ENCODE data around the gene SLC16A1.
"Not testable (repeated sequence)": the region's sequence is repeated elsewhere in the genome, so short reads cannot be mapped to it uniquely, and the experiment has no call there.

Gene SLC16A1

GRCh38 chr1:112964347-112964746 lies 8.4 kb upstream of the SLC16A1 start:
- no peak for DNase-seq (ENCODE audit: low read depth, low spot score)

- no peak for DNase-seq (ENCODE audit: low read depth, low spot score)
Observed at GRCh38 chr1:112961072-112961471, 5.1 kb upstream of the SLC16A1 start.

DNA sequence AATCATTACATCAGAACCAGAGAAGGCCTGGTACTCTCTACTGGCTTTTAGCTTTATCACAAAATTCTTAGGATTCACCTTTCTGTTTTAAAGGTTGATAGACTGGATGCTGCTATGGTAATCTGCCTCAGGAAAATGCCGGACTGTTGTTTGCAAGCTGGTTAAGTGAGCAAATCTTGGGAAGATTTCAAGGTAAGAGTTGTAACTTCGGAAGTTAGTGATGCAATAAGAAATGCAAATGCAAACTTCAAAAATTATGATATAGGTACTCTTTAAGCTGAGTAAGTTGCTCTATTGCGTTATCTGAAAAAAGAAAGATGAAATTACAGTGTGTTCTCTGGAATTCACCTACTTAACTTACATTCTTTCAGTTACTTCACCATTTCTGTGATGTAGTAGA lies 4.4 kb upstream of the SLC16A1 start:
- DNase-seq (ENCODE audit: low read depth, low spot score): no peak

DNA sequence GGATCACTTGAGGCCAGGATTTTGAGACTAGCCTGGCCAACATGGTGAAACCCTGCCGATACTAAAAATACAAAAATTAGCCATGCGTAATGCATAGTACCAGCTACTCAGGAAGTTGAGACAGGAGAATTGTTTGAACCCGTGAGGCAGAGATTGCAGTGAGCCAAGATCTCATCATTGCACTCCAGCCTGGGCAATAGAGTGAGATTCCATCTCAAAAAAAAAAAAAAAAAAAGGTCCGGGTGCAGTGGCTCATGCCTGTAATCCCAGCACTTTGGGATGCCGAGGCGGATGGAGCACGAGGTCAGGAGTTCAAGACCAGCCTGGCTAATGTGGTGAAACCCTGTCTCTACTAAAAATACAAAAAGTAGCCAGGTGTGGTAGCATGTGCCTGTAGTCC lies 2.2 kb upstream of the SLC16A1 start:
- not testable (repeated sequence) for DNase-seq (ENCODE audit: low read depth, low spot score)

DNA sequence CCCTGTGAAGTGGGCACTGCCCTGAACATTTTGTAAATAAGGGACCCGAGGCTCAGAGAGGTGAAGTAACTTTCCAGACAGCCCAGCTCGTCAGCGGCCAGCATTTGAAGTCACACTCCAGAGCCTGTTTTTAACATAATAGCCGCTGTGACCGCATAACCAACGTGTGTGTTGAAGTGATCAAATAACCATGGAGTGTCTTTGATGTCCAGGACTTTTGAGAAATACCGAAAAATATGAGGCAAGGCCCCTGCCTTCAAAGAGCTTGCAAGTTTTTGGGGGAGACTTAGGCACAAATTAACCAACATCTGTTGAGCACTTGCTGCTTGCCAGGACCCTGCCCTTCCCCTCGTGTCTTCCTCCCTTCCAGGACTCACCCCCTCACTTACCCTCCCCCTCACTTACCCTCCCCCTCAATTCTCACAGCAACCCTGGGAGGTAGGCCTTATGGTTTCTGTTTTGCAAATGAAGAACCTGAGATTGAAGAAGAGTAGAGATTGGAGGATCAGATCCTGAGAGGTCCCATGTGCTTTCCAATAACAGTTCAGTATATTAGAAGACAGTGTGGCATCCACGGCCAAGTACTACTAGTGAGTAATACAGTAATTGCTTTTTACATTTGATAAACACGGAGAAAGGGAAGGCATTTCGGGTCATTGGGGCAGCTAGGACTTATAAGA lies 1.3 kb upstream of the SLC16A1 start:
- DNase-seq (ENCODE audit: low read depth, low spot score): peak; percentile 78

- DNase-seq (ENCODE audit: low read depth, low spot score): no peak
Observed at GRCh38 chr1:112956544-112957132, 642 bp upstream of the SLC16A1 start.

DNA sequence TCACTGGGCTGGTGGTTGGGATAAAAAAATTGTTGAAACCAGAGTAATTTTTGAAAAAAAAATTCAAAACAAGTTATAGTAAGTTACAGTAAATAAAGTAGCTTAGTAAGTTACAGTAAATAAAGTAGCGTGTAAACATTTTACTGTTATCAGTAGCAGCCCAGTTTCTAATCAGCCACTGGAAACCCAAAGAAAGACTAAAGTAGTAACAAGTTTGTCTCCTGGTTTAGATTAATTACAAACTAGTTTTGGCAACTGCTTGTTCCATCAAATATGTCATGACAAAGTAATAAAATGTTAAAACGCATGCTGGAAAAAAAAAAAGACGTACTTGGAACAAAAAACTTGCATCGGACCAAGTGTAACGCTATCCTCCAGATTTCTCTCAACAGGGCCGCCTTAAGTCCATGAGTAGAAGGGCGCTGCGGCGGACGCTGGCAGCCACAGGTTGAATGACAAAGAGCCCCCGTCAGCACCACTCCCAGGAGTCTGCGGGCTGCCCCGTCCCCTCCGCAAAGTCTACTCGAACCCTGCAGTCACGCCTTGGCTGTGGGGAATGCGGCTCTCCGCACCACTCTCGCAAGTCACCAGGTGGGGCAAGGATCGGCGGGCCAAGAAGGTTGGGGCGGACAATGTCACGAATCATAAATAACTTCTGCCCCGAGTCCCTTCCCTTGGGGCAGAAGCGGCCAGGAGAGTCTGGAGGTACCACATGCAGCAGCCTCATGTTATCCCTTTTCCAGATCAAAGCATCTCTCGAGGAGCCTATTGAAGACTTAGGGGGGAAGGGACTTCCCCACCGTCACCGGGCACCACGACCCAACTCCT lies 837 bp downstream of the SLC16A1 start:
- DNase-seq (ENCODE audit: low read depth, low spot score): no peak

DNA sequence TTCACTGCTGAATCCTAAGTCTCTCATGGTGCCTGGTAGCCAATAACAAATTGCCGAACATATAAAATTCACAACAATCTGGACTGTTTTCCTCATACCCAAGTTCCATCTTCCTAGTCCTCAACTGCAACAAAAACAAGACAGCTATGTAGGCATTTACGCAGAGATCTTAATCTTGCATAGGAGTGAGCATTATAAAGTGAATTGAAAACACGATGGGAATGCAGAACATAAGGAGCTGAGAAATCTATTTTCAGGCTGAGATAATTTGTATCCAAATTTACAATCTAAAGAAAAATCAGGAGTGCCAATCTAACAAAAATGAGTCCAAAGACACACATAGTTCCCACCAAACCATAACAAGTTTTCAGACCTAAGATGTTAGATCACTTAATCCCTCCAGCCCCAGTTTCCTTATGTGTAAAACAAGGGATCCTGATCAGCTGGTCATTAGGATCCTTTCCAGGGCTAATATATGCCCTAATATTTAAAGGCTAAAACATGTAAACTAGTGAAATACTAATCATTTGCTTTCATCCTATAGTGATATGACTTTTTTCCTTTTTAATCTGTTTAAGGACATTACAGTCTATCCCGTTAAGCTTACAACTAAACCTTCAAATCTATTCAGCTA lies 1.9 kb downstream of the SLC16A1 start:
- no peak for DNase-seq (ENCODE audit: low read depth, low spot score)

GRCh38 chr1:112950426-112950825 lies 5.6 kb downstream of the SLC16A1 start:
- DNase-seq (ENCODE audit: low read depth, low spot score): no peak

- DNase-seq (ENCODE audit: low read depth, low spot score): no peak
Observed at GRCh38 chr1:112946683-112947082, 9.3 kb downstream of the SLC16A1 start.

DNA sequence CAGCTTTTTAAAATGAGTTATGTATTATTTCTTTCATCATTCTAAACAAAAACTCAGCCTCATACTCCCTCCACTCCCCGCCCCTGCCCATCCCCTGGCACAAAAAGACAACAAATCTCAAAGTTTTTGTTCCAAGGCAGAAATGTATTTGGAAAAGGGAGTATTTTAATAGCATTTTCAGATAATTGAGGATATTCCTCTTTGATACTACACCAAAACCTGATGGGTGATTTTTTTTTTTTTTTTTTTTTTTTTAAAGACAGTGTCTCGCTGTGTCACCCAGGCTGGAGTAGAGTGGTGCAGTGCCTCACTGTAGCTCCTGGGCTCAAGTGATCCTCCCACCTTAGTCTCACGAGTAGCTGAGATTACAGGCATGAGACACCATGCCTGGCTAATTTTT lies 16.2 kb downstream of the SLC16A1 start:
- no peak for DNase-seq (ENCODE audit: low read depth, low spot score)

DNA sequence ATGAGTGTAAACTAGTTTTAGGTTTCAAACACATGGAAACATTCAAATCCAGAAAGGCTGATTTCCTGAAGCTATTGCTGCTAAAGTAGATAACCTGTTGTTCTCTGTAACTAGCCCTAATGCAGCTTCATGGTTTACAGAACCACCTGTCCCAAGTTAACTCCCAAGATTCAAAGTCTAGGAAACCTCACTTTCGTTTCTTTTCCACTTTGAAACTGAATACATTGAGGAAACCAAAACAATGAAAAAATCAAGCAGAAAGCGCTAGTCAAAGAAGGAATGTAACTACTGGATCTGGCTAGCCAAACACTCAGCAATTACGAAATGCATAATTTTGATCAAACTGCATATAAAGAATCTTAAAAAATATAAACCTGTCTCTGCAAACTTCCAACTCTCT lies 17.8 kb downstream of the SLC16A1 start:
- DNase-seq (ENCODE audit: low read depth, low spot score): no peak

GRCh38 chr1:112937495-112937894 lies 18.5 kb downstream of the SLC16A1 start:
- DNase-seq (ENCODE audit: low read depth, low spot score): no peak

DNA sequence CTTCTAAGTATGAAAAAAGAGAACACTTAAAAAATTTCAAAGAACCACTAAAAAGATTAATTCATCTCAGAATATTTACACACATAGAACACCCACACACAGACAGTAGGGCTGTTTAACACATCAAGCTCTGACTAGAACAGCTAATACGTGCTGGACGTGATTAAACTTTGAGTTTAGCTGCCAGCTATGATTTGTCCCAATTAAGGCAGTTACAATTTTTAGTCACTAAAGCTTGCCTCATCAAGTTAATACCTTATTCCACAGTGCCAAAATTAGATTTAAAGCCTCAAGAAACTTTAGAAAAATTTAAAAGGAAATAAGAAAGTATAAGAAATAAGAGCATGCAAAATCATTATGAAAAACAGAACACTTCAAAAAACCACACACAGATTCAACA lies 18.9 kb downstream of the SLC16A1 start:
- no peak for DNase-seq (ENCODE audit: low read depth, low spot score)

GRCh38 chr1:112935461-112936111 lies 20.4 kb downstream of the SLC16A1 start:
- DNase-seq (ENCODE audit: low read depth, low spot score): no peak

GRCh38 chr1:112934577-112934976 lies 21.4 kb downstream of the SLC16A1 start:
- DNase-seq (ENCODE audit: low read depth, low spot score): no peak

GRCh38 chr1:112933820-112934571 lies 22.0 kb downstream of the SLC16A1 start:
- DNase-seq (ENCODE audit: low read depth, low spot score): no peak

DNA sequence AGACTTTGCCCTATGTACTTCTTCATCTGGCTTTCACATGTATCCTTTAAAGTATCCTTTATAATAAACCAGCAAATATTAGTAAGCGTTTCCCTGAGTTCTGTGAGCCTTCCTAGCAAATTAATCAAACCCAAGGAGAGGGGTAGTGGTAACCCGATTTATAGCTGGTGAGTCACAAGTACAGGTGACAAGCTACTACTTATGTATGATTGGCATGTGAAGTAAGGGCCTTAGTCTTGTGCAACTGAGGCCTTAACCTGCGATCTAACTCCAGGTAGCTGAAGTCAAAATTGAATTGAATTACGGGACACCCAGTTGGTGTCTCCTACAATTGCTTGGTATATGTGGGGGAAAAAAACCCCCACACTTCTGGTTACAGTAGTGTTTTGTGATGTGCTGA lies 26.0 kb downstream of the SLC16A1 start:
- no peak for DNase-seq (ENCODE audit: low read depth, low spot score)

GRCh38 chr1:112927462-112927990 lies 28.5 kb downstream of the SLC16A1 start:
- DNase-seq (ENCODE audit: low read depth, low spot score): no peak

DNA sequence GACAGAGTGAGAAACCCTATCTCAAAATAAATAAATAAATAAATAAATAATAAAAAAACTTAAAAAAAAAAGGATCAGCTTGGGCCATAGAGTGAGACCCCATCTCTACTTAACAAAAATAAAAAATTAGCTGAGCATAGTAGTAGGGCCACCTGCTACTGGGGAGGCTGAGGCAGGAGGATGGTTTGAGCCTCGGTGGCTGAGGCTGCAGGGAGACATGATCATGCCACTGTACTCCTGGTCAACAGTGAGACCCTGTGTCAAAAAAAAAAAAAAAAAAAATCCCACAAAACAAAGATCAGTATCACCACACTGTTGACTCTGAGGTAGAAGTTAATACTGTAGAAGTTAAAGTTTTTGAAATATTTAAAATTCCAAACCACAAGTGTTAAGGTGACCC lies 29.1 kb downstream of the SLC16A1 start:
- DNase-seq (ENCODE audit: low read depth, low spot score): no peak

- DNase-seq (ENCODE audit: low read depth, low spot score): no peak
Observed at GRCh38 chr1:112925015-112925414, 31.0 kb downstream of the SLC16A1 start.

Data from iPS DF 19.7 (cell line).